Astrocyte of the cerebellum (primary cell): ENCODE measurements around the gene TTC28.
A peak's percentile ranks its signal among the peaks of the same experiment; 100 is the strongest.

Experiments used
- DNase-seq: peaks from one replicate; pipeline ENCODE4 v3.0.0-alpha.2; 2011; ENCODE audit warnings: low read depth
- H3K4me3 ChIP-seq: 2 replicates; pipeline ENCODE4 v1.5.1; 2011; ENCODE audit warnings: mild to moderate bottlenecking, low read depth, low read length, moderate library complexity
- CTCF ChIP-seq: IDR thresholded peaks from 2 replicates; pipeline ENCODE4 v1.5.1; 2012; ENCODE audit warnings: low read length, low read depth, moderate library complexity, mild to moderate bottlenecking; ENCODE audit errors: missing control alignments
- in situ Hi-C: cut with HindIII; loops from 2 replicates; pipeline ENCODE4 v1.10.0; 2017; ENCODE audit warnings: low sequenced_read_pairs

Gene TTC28

GRCh38 chr22:28316014-28316413 lies 363.6 kb downstream of the TTC28 start:
- TF ChIP-seq CTCF: no peak
- in situ Hi-C loops: no loop called here
- no peak for DNase-seq
- H3K4me3 ChIP-seq: no peak overlapping the region

- H3K4me3 ChIP-seq: no peak overlapping the region
- DNase-seq: no peak
- in situ Hi-C loops: no loop called here
- TF ChIP-seq CTCF: no peak
These were observed 364.7 kb downstream of the TTC28 start for GRCh38 chr22:28314959-28315358.

GRCh38 chr22:28310299-28310698 lies 369.3 kb downstream of the TTC28 start:
- in situ Hi-C loops: no loop called here
- no peak for TF ChIP-seq CTCF
- H3K4me3 ChIP-seq: no peak overlapping the region
- no peak for DNase-seq

- TF ChIP-seq CTCF: no peak
- peak; percentile 6 for DNase-seq
- in situ Hi-C loops: no loop called here
- H3K4me3 ChIP-seq: no peak overlapping the region
These were observed 379.9 kb downstream of the TTC28 start for GRCh38 chr22:28299753-28300152.

GRCh38 chr22:28299309-28299708 lies 380.3 kb downstream of the TTC28 start:
- no peak for DNase-seq
- TF ChIP-seq CTCF: no peak
- in situ Hi-C loops: no loop called here
- no peak overlapping the region for H3K4me3 ChIP-seq

GRCh38 chr22:28297504-28297903 lies 382.1 kb downstream of the TTC28 start:
- H3K4me3 ChIP-seq: no peak overlapping the region
- DNase-seq: no peak
- in situ Hi-C loops: no loop called here
- TF ChIP-seq CTCF: no peak

GRCh38 chr22:28296452-28296851 lies 383.2 kb downstream of the TTC28 start:
- DNase-seq: no peak
- no peak overlapping the region for H3K4me3 ChIP-seq
- in situ Hi-C loops: no loop called here
- no peak for TF ChIP-seq CTCF
